NCI-H510A treated with DMSO at 0.1 percent for 48 hours (cell line): ENCODE data around the gene KLRF1.
A peak's percentile ranks its signal among the peaks of the same experiment; 100 is the strongest.

Experiments used
- DNase-seq: peaks from one replicate; lab custom pipeline; 2025; lab: John Stamatoyannopoulos, UW

Gene KLRF1

GRCh38 chr12:9827209-9827888, at the start of gene KLRF1:
KLRF1 (plus strand) TSS chr12:9827481; CDS start chr12:9827545, 64 bp downstream.
- no peak for DNase-seq

- no peak for DNase-seq
Measured at GRCh38 chr12:9779209-9779608, 48.1 kb upstream of the KLRF1 start.

DNA sequence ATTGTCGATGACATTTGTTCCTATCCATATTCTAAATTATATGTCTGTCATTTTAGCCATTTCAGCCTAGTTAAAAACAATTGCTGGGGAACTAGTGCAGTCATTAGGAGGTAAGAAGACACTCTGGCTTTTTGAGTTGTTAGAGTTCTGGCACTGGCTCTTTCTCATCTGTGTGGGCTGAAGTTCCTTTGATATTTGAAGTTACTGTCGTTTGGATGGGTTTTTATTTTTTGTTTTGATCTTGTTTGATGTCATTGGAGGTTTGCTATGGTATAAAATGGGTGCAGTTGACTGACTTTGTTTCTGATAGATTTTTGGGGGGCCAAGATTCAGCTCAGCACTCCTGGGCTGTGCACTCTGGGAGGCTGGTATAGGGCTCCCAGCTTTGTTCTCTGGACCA, 45.9 kb upstream of the KLRF1 start:
- no peak for DNase-seq

DNA sequence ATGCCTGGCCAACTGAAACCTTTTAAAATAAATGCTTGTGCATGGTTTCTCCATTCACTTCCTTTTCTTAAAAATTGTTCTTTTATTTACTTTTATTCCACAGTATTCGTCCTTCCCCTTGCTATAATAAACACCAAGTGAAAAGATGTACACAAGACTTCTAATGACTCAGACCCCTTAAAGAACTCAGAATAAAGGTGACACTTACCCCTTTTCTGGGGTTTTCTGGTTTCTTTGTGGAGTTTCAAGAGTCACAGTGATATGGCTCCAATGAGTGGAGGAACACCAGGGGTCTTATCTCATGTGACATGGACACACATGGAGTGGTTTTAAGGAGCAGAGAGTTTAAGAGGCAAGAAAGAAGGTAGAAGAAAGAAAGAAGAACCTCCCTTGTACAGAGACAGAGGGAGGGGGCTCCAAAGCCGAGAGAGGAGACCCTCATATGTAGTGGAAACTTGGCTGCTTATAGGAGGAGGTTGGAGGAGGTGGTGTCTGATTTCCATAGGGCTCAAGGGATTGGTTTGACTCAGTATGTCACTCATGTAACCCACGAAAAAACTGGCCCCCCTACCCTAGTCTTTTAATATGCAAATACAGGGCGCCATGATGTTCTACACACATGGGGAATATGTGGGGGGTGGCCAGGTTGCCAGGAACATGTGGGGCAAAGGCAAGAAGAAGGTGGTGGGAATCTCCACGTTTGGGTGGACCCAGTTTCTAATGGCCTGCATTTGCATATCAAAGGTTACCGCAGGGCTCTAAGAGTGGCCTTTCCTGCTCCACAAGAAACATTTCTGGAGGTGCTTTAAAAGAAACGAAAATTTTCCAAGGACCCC, 44.5 kb upstream of the KLRF1 start:
- DNase-seq, result no peak

DNA sequence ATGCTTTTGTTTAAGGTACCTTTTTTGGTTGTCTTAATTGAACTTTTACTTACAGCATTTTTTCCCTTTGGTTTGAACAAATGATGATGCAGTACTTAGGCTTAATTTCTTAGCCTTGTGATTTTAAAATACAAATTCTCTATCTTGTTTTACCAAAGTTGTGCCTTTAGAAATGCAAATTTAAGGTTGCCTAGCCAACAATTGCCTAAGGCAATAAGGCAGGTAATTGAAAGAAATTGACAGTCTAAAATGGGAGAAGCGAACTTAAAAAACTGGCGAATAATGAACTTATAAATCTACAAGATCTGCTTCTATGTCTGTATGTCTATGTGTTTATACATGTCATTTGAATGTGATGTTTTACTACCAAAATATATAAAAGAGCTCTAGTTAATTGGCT, 43.0 kb upstream of the KLRF1 start:
- DNase-seq, result no peak

GRCh38 chr12:9784816-9785215, 42.5 kb upstream of the KLRF1 start:
- DNase-seq, result no peak

DNA sequence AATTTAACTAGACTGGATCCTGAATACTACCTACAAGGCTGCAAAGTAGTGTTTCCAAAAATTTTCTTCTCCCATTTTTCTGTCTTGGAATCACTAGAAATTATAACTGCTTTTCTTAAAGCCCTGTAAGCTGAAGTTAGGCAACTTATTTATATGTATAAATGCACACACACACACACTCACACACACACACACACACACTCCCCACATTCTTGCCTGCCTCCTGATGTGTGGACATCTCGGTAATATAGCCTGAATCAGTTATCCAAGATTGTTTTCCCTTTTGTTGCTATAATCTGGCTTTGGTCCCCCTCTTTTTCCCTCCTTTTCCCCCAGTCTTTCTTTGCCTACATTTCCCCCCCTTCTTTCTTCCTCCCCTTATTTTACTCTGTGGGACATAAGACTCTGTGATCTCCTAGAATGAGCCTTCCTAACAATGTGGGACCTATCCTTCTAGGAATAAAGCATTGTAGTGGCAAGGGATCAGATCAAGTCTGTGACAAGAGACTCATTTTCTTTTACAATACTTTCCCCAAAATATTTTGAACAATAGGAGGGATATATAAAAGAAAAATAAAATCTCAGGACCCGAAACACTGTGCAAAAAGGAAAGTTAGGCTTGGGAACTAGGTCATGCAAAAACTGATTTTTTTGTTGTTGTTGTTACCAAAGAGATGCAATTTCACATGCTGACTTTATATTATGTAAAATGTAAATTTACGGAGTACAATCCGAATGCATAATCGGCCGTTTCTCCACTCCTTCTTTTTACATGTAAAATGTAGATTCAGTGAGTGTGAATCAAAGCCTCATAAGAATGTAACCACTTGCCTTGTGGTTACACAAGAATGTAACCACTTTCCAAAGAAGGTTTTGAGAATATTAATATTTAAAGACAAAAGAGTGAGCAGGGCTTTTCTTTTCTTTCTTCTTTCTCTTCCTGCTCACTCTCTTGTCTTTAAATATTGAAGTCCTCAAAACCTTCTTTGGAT, 40.3 kb upstream of the KLRF1 start:
- no peak for DNase-seq

DNA sequence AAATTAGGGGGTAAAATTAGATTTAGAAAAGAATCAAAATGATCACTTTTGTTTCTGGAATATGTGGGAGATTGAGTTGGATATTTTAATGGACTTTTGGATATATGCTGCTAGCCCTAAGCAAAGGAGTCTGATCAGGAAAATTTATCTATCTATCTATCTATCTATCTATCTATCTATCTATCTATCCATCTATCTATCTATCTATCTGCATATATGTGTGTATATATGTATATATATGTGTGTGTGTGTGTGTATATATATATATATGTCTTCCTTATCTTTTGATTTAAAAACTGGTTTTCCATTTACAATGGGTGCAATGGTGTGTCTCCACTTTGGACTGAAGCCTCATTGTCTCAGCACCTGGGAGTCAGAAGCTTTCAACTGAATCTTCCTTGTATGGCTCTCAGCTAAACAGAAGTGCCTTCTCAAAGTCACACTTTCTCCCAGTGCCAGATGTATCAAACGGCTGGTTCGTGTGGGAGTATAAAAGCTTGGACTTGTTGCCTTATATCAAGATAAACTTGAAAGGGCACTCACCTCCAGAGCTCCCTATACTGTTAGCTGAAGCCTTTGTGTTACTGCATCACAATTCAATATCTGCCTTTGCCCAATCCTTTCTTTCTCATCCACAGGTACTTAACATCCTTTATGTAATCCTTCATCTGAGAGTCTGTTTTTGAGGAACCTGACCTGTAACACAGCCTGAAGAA, 34.9 kb upstream of the KLRF1 start:
- no peak for DNase-seq

DNA sequence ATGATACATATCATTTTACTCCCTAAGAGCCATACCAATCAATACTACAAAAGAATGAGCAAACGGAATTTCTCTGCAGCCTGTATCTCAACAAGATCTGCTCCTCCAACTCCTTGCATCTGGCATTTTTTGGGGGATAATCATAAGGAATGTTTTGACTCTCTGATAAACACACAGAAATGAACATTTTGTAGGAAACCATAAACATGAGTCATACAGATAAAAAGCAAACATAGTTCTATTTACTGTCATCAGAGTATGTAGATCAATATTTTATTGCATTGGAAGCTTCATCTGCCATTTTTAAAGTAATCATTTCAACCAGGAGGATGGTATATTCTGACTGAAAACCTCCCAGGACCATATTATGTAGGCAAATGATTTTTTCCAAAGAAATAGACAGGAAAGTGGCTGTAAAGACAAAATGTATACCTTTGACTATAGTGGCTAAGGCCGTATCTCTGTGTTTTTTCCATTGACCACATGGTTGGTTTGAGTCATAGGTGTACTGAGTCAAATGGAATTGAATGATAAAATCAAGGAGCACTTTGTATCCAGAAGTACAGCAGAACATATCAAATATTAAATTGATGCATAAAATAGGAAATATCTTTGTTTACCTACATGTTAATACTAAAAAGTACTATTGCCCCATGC, 34.2 kb upstream of the KLRF1 start:
- DNase-seq, result no peak

GRCh38 chr12:9793779-9794395, 33.4 kb upstream of the KLRF1 start:
- DNase-seq, result no peak

DNA sequence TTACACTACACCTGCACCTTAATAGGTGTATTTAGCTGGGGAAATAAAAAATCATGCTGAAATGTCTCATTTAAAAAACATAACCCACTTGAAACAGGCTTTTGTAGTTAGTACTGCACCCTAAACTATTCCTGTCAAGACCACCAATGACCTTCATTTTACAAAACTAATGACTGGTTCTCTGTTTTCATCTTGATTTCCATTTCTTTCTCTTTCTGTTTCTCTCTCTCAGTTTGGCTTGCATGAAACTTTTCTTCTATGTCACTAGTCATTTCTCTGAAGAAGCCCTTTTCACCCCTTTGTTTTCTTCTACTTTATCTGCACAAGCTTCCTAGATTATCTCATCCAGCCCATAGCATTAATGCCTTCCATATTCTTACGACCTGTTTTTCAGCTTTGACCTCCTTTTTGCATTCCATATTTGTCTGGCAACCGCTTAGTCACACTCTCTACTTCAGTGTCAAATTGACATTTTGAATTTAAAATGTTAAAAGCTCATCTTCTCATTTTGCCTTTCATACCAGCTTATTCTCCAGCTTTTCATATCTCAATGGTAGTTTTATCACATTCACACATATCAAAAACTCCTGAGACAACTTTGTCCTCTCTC, 32.7 kb upstream of the KLRF1 start:
- no peak for DNase-seq

DNA sequence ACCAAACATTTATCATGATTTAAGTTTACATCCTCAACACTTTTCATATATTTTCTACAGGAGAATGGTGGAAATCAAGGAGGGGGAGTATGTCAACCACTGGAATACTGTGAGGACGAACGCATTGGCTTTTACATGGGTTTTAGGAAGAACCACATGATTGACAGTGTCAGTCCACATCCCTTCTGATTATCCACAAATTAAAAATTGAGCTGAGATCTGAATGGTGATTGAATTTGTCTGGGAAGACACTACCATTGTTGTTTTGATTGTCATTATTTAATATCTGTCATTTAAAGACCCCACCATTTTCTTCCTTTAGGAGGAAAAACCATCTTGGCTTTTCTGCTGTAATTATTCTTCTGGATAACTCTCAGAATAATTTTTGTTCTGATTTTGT, 31.3 kb upstream of the KLRF1 start:
- DNase-seq, result no peak

DNA sequence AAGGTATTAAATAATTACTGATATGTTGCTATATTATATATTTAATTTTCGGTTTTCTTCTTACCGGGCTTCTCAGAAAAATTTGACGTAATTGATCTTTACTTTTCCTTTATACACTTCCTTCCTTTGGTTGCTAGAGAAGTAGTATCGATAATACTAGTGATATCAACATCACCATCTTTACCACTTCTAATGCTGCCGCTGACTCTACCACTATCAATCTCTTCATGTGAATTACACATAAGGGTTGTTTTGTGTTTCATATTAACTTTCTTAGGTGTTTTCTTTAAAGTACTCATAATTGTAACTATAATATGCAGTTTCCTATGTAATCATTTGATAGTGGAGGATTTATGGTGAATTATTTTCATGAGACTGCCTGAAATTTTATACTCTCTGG, 30.9 kb upstream of the KLRF1 start:
- no peak for DNase-seq

DNA sequence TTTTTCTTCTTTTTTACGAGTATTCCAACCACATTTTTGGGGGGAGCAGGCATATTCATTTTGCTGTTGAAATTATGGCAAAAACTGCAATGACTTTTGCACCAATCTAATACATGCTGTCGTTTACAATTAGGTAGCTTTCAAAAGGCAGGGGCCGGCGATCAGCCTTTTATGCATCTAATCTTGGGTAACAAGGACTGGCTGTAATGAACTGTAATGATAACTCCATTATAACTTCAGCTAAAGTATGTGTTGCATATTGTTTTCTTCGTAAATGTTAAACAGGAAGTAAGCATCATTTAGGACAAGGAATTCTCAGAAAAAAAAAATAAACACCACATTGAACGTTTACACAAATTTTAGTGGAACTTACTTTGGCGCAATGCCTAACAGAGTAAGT, 30.3 kb upstream of the KLRF1 start:
- DNase-seq, result no peak

DNA sequence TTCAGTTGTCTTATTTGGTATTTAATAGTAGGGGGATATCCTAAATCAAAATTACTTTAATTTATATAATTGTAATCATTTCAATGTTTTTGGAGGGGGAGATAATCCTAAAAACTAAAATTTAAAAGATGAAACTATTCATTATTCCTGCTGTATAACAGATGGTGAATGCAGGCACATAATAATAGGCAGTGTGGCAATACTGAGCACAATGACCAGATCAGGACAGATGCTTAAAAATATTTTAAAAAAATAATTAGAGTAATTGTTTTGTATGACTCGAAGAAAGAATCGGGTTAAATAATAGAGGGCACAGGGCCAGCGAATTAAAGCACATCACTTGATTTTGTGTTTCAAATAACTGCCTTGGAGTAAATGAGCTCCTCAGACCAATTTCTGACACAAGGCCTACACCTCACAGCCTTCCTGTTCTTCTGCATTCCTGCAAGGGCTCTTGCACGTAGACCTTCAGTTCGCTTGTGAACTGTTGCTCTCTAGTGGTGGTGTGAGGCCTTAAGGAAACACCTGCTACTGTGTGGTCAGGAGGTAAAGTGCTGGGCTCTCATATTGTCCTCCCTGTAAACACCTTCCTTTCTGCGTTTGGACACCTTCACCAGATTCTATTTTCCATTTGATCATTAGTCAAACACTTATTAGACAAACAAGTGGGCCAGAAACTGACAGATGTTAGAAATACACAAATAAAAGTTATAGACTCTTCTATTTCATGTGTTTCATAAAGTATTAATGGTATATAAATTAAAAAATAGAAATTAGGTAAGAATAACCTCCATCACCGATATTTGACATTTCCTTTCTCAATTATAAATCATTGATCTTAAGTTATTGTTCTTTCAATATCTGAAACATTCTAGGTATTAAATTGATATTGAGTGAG, 29.3 kb upstream of the KLRF1 start:
- peak; percentile 75 for DNase-seq

- DNase-seq, result no peak
Measured at GRCh38 chr12:9799961-9800360, 27.3 kb upstream of the KLRF1 start.

- no peak for DNase-seq
Measured at GRCh38 chr12:9805883-9806282, 21.4 kb upstream of the KLRF1 start.

DNA sequence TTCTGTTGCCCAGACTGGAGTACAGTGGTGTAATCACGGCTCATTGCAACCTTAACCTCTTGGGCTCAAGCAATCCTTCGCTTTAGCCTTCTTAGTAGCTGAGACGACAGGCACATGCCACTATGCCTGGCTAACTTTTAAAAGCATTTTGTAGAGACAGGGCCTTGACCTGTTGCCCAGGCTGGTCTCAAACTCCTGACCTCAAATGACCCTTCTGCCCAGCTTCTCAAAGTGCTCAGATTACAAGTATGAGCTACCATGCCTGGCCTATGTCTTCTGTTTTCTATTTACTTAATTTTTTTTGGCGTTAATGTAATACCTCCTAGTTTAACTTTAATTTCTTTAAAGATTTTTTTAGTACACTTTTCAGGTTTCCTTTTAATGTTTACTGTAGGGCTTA, 20.6 kb upstream of the KLRF1 start:
- no peak for DNase-seq

DNA sequence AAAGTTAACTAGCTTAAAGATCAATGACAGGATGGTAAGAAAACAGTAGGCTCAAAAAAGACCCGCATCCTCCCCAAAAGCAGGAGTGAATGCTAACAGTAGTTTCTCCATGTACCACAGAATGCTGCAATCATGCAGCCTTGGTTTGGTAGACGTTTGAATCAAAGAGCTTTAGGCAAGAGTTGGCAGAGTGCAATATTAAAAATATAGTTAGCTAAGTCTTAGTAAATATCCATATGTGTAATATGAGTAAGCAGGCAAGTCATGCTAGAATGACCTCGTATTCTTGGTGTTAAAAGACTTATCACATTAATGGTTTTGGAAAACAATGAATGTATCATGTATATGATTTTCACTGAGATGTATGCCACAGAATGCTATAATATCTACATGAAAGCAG, 18.8 kb upstream of the KLRF1 start:
- no peak for DNase-seq
